ENCODE measurements around the gene GLCCI1.
A peak's percentile ranks its signal among the peaks of the same experiment; 100 is the strongest.

The GLCCI1 gene

GRCh38 chr7:7964691-7965090 lies 3.9 kb upstream of the GLCCI1 start:
- ATAC-seq: no peak
- TF ChIP-seq ZNF70 (CRISPR knock-in tag; IDR thresholded peaks at IDR 0.05): no peak
- TF ChIP-seq CSDC2 (CRISPR knock-in tag; IDR thresholded peaks at IDR 0.05): no peak
- no peak for TF ChIP-seq ZNF8 (CRISPR knock-in tag; IDR thresholded peaks at IDR 0.05)
- TF ChIP-seq POU6F1 (CRISPR knock-in tag; IDR thresholded peaks at IDR 0.05; ENCODE audit: borderline replicate concordance, low read depth): no peak
- TF ChIP-seq SNAI2 (CRISPR knock-in tag; IDR thresholded peaks at IDR 0.05): no peak
- TF ChIP-seq TCF4 (CRISPR knock-in tag; IDR thresholded peaks at IDR 0.05; ENCODE audit: borderline replicate concordance): no peak
- TF ChIP-seq ZNF565 (CRISPR knock-in tag; conservative IDR thresholded peaks at IDR 0.05; ENCODE audit: low read depth): no peak
- no peak for TF ChIP-seq CREB5 (CRISPR knock-in tag; IDR thresholded peaks at IDR 0.05; ENCODE audit: low read depth)
- TF ChIP-seq ARNTL (CRISPR knock-in tag; IDR thresholded peaks at IDR 0.05; ENCODE audit: borderline replicate concordance, low read depth): no peak
- no peak for TF ChIP-seq ZFP3 (CRISPR knock-in tag; IDR thresholded peaks at IDR 0.05)
- no peak for TF ChIP-seq PPARA (CRISPR knock-in tag; IDR thresholded peaks at IDR 0.05; ENCODE audit: borderline replicate concordance)

- ATAC-seq: no peak
Observed at GRCh38 chr7:7965301-7965700, 3.3 kb upstream of the GLCCI1 start.

More at GRCh38 chr7:7965301-7965700, 3.3 kb upstream of the GLCCI1 start:
- TF ChIP-seq BACH2 (CRISPR knock-in tag; IDR thresholded peaks at IDR 0.05; ENCODE audit: borderline replicate concordance) (no peak), TSHZ2 (CRISPR knock-in tag; IDR thresholded peaks at IDR 0.05) (peak; percentile 97), RARB (CRISPR knock-in tag; IDR thresholded peaks at IDR 0.05) (no peak), TCF4 (CRISPR knock-in tag; IDR thresholded peaks at IDR 0.05; ENCODE audit: borderline replicate concordance) (peak; percentile 95), CSDC2 (CRISPR knock-in tag; IDR thresholded peaks at IDR 0.05) (no peak), PATZ1 (CRISPR knock-in tag; IDR thresholded peaks at IDR 0.05; ENCODE audit: borderline replicate concordance) (no peak), ISL1 (CRISPR knock-in tag; IDR thresholded peaks at IDR 0.05) (peak; percentile 59), ZC3H10 (CRISPR knock-in tag; IDR thresholded peaks at IDR 0.05) (no peak), ZFP30 (CRISPR knock-in tag; IDR thresholded peaks at IDR 0.05) (no peak), GLIS3 (CRISPR knock-in tag; IDR thresholded peaks at IDR 0.05) (0 out of 2 replicates have a peak, but pooled peaks have one; percentile 56), ZNF70 (CRISPR knock-in tag; IDR thresholded peaks at IDR 0.05) (no peak; the same call in 1 of the 2 replicates), POU6F1 (CRISPR knock-in tag; IDR thresholded peaks at IDR 0.05; ENCODE audit: borderline replicate concordance, low read depth) (no peak), ARNTL (CRISPR knock-in tag; IDR thresholded peaks at IDR 0.05; ENCODE audit: borderline replicate concordance, low read depth) (no peak), ZNF565 (CRISPR knock-in tag; conservative IDR thresholded peaks at IDR 0.05; ENCODE audit: low read depth) (no peak), TOX (CRISPR knock-in tag; IDR thresholded peaks at IDR 0.05; ENCODE audit: borderline replicate concordance) (no peak), CSRNP3 (CRISPR knock-in tag; IDR thresholded peaks at IDR 0.05) (no peak), OSR1 (CRISPR knock-in tag; IDR thresholded peaks at IDR 0.05) (no peak), PPARA (CRISPR knock-in tag; IDR thresholded peaks at IDR 0.05; ENCODE audit: borderline replicate concordance) (peak; percentile 50; the same call in 1 of the 2 replicates), ZNF8 (CRISPR knock-in tag; IDR thresholded peaks at IDR 0.05) (peak; percentile 50; the same call in 1 of the 2 replicates), SNAI2 (CRISPR knock-in tag; IDR thresholded peaks at IDR 0.05) (peak; percentile 71; the same call in 1 of the 2 replicates), ZFP3 (CRISPR knock-in tag; IDR thresholded peaks at IDR 0.05) (no peak), CREB5 (CRISPR knock-in tag; IDR thresholded peaks at IDR 0.05; ENCODE audit: low read depth) (no peak), ESRRG (CRISPR knock-in tag; IDR thresholded peaks at IDR 0.05) (no peak)

All from SK-N-SH treated with all-trans-retinoic acid at 6 μM for 48 hours (cell line).